K562 (cell line): Measurements from ENCODE around the gene DUSP3. TPM values are rescaled to one million over a fixed set of nuclear protein-coding genes. Genes with fewer than 3 reads are reported as not detected.

ENCODE experiments used
- ATAC-seq: fragments of 200-7000 bp; cut with Tn5 transposase; 3 replicates; pipeline ENCODE4 v1.9.1; 2020; ENCODE audit warnings: moderate library complexity
- BruUV-seq: library from RNA; stranded (reverse); fragments of 400-500 nt; replicated peaks from 2 replicates; lab custom pipeline; 2021; lab: Mats Ljungman, UMichigan
- CTCF ChIA-PET: fragments of 300-600 bp; formaldehyde crosslinking; extraction: SDS; loops from one replicate; lab custom pipeline; 2021; ENCODE audit warnings: low intra/inter-chr PET ratio; lab: Yijun Ruan, JAX
- POLR2A ChIA-PET: fragments of 300-600, 350-650 bp; sonication (Branson Sonifier 250); formaldehyde crosslinking; extraction: SDS; loops from one replicate; lab custom pipeline; 2021; ENCODE audit warnings: antibody characterized with exemption, inconsistent platforms; lab: Yijun Ruan, JAX
- DNase-seq, 4 experiments: peaks; one replicate each; pipeline versions ENCODE4 v3.0.0 to v3.0.0-alpha.2; 2011 to 2018; ENCODE audit warnings: low spot score in 3 of 4, mixed read lengths in 3 of 4; ENCODE audit errors: extremely low read depth in 1 of 4
- FAIRE-seq: peaks from 2 replicates; lab custom pipeline; 2011; peaks lifted over from hg19 to GRCh38; lab: Jason Lieb, UNC
- H2AFZ ChIP-seq: 2 replicates; pipeline ENCODE4 v1.6.0; 2011; ENCODE audit warnings: low read depth, low read length, control low read depth, inconsistent platforms
- H3K27ac ChIP-seq: fragments of 200-600 bp; 3 replicates; pipeline ENCODE4 v1.8.0; 2011; ENCODE audit warnings: low read depth, mild to moderate bottlenecking, control low read depth, inconsistent platforms, low read length, moderate library complexity, mixed read lengths; ENCODE audit errors: extremely low read depth
- H3K27me3 ChIP-seq, 2 experiments: fragments of 300-600 bp in 1 of 2; 2 replicates in 1 of 2; 3 replicates in 1 of 2; pipeline versions ENCODE4 v1.6.0 to v1.8.0; 2011; ENCODE audit warnings: inconsistent platforms in 2 of 2, low read length in 2 of 2, mild to moderate bottlenecking in 1 of 2, mixed read lengths in 1 of 2, moderate library complexity in 1 of 2; ENCODE audit not compliant: control insufficient read depth in 2 of 2, insufficient read depth in 2 of 2
- H3K36me3 ChIP-seq: fragments of 300-600 bp; 3 replicates; pipeline ENCODE4 v1.8.0; 2011; ENCODE audit warnings: mild to moderate bottlenecking, low read length, inconsistent platforms; ENCODE audit not compliant: control insufficient read depth, insufficient read depth
- H3K4me1 ChIP-seq, 2 experiments: fragments of 200-600 bp in 1 of 2; replicated peaks in 1 of 2; 2 replicates in 1 of 2; 3 replicates in 1 of 2; pipeline versions ENCODE4 v1.5.1 to v1.8.0; 2011; ENCODE audit warnings: inconsistent platforms in 2 of 2, low read length in 2 of 2, mild to moderate bottlenecking in 1 of 2, mixed read lengths in 1 of 2, moderate library complexity in 1 of 2; ENCODE audit not compliant: control insufficient read depth in 2 of 2, insufficient read depth in 2 of 2
- H3K4me2 ChIP-seq: 2 replicates; pipeline ENCODE4 v1.6.1; 2011; ENCODE audit warnings: low read length, control low read depth, inconsistent platforms, mixed read lengths; ENCODE audit not compliant: insufficient read depth
- H3K4me3 ChIP-seq: fragments of 200-600 bp; sonication (generic), shearing (Covaris generic); 2 replicates; pipeline ENCODE4 v1.5.1; 2016; ENCODE audit warnings: control low read depth, inconsistent platforms
- H3K79me2 ChIP-seq: fragments of 200-600 bp; 3 replicates; pipeline ENCODE4 v1.8.0; 2011; ENCODE audit warnings: low read length, inconsistent platforms; ENCODE audit not compliant: control insufficient read depth, insufficient read depth
- H3K9ac ChIP-seq, 2 experiments: 2 replicates each; pipeline versions ENCODE4 v1.6.0 to v1.6.1; 2011; ENCODE audit warnings: low read depth in 2 of 2, low read length in 2 of 2, control low read depth in 1 of 2, inconsistent platforms in 1 of 2, mild to moderate bottlenecking in 1 of 2, mixed read lengths in 1 of 2; ENCODE audit not compliant: insufficient read depth in 1 of 2
- H3K9me1 ChIP-seq: one replicate; pipeline ENCODE4 v1.6.0; 2011; ENCODE audit warnings: inconsistent platforms, mild to moderate bottlenecking, low read length, moderate library complexity; ENCODE audit not compliant: control insufficient read depth, insufficient read depth
- H3K9me3 ChIP-seq: replicated peaks from 2 replicates; pipeline ENCODE4 v1.5.1; 2011; ENCODE audit warnings: low read depth, low read length, inconsistent platforms; ENCODE audit not compliant: control insufficient read depth, insufficient read depth
- H4K20me1 ChIP-seq: replicated peaks from 2 replicates; pipeline ENCODE4 v1.6.1; 2011; ENCODE audit warnings: low read length, inconsistent platforms, mixed read lengths; ENCODE audit not compliant: control insufficient read depth, insufficient read depth
- CHD1 ChIP-seq: fragments of 200-600 bp; sonication (generic); IDR thresholded peaks from one replicate; pipeline ENCODE4 v1.6.1; 2012; ENCODE audit warnings: mild to moderate bottlenecking, moderate library complexity, low read length, inconsistent platforms
- CHD7 ChIP-seq: fragments of 200-600 bp; sonication (generic); IDR thresholded peaks from one replicate; pipeline ENCODE4 v1.6.1; 2012; ENCODE audit warnings: mild to moderate bottlenecking, low read depth, low read length, inconsistent platforms
- RBM15 ChIP-seq: fragments of 200-400 bp; formaldehyde crosslinking; IDR thresholded peaks from 2 replicates; pipeline ENCODE4 v1.6.1; 2018; ENCODE audit warnings: mild to moderate bottlenecking, low read length, moderate library complexity; ENCODE audit not compliant: insufficient read depth
- TARDBP ChIP-seq: fragments of 450-650 bp; IDR thresholded peaks from 2 replicates; pipeline ENCODE4 v1.6.1; 2016
- TEAD4 ChIP-seq, 2 experiments: sonication (generic) in 1 of 2; formaldehyde crosslinking in 1 of 2; IDR thresholded peaks; 2 replicates each; pipeline versions ENCODE4 v1.6.1 to v1.8.0; 2012 to 2022; ENCODE audit warnings: borderline replicate concordance in 1 of 2, inconsistent platforms in 1 of 2, low read length in 1 of 2, mild to moderate bottlenecking in 1 of 2, missing genetic modification reagents in 1 of 2
- U2AF2 ChIP-seq: fragments of 200-400 bp; formaldehyde crosslinking; optimal IDR thresholded peaks from 2 replicates; pipeline ENCODE3; 2017; ENCODE audit warnings: low read depth, mild to moderate bottlenecking, low read length
- ZNF740 ChIP-seq, 3 experiments: fragments of 200-800 bp in 1 of 3; sonication (Bioruptor generic) in 1 of 3; sonication (generic) in 1 of 3; formaldehyde crosslinking in 1 of 3; IDR thresholded peaks; 2 replicates each; pipeline versions ENCODE4 v1.6.1 to v1.8.0; 2016 to 2022; ENCODE audit warnings: mild to moderate bottlenecking in 2 of 3, missing compliant biosample characterization in 2 of 3, missing genetic modification characterization in 2 of 3, missing genetic modification reagents in 1 of 3
- WGBS: fragments of 100-300 bp; shearing (Covaris generic); methylation state at CpG from one replicate; pipeline ENCODE4 v1.1.6; 2016; ENCODE audit warnings: low coverage, mixed read lengths; ENCODE audit not compliant: insufficient coverage; ENCODE audit errors: missing lambda C conversion rate; 5-methylcytosine and 5-hydroxymethylcytosine counted together
- in situ Hi-C: fragments of 300-500 bp; cut with MboI; formaldehyde crosslinking; loops from 4 replicates; pipeline ENCODE4 v1.15.0; 2018; ENCODE audit warnings: inconsistent platforms, mixed read lengths
- intact Hi-C: fragments of 100-400 bp; cut with micrococcal nuclease; formaldehyde crosslinking; loops from 2 replicates; pipeline ENCODE4 v1.14.2; 2022
- polyA plus RNA-seq, 8 experiments: library from polyadenylated mRNA; depleted of rRNA in 4 of 8; stranded (reverse) in 5 of 8; unstranded in 3 of 8; fragments of >200 nt; fragmentation: Nextera tagmentation in 2 of 8; fragmentation: Illumina TruSeq in 1 of 8; extraction: Ambion mirVana in 2 of 8; extraction: Trizol in 1 of 8; gene quantifications; 2 replicates each; pipeline versions ENCODE4 v1.2.1 to v1.2.3, GENCODE V29; 2011 to 2014; ENCODE audit warnings: inconsistent platforms in 1 of 8, missing spikeins in 1 of 8
- total RNA-seq, 7 experiments: library from RNA; depleted of rRNA in 6 of 7; stranded (reverse); fragments of >200 nt in 6 of 7; fragmentation: Illumina TruSeq in 2 of 7; extraction: Trizol in 2 of 7; gene quantifications; 2 replicates each; pipeline versions ENCODE4 v1.2.1 to v1.2.3, GENCODE V29; 2011 to 2021; ENCODE audit warnings: low replicate concordance in 1 of 7

The DUSP3 gene
- total and polyA plus RNA-seq, 9 of the 15 experiments (the other 6 are each of a cell fraction or from before 2014, with no cell fraction given) = 4.1 to 19.8 (median 12.3) TPM

GRCh38 chr17:43814714-43815113 lies 35.9 kb upstream of the DUSP3 start:
- ChIA-PET POLR2A (no interaction called here), CTCF (no interaction called here)
- TF ChIP-seq RBM15 (no peak), ZNF740 (CRISPR knock-in tag; IDR thresholded peaks at IDR 0.05) (no peak), ZNF740 (tag; IDR thresholded peaks at IDR 0.05) (no peak), U2AF2 (no peak), CHD7 (no peak), TARDBP (no peak), CHD1 (no peak), TEAD4 (IDR thresholded peaks at IDR 0.05; ENCODE audit: low read length) (no peak), TEAD4 (CRISPR knock-in tag; IDR thresholded peaks at IDR 0.05; ENCODE audit: borderline replicate concordance) (no peak)

More at GRCh38 chr17:43814714-43815113, 35.9 kb upstream of the DUSP3 start:
- DNase-seq (no peak), ATAC-seq (no peak), FAIRE-seq (no peak)
- no TSS peak for BruUV-seq
- Histone ChIP-seq H3K9me1 (no peaks in the 10 kb centered on the region), H3K27me3 (0 out of 5 replicates have a peak, but pooled peaks cover 0 to 9% of the 10 kb centered on the region in 2 experiments), H4K20me1 (no peaks in the 10 kb centered on the region), H2AFZ (no peak overlapping the region), H3K79me2 (no peaks in the 10 kb centered on the region), H3K4me3 (no peak overlapping the region), H3K9ac (no peak overlapping the region), H3K9me3 (no peaks in the 10 kb centered on the region), H3K4me1 (peaks cover 0 to 3% of the 10 kb centered on the region in 2 experiments; a peak in 1 of 5 replicates), H3K27ac (no peak overlapping the region), H3K4me2 (no peak overlapping the region), H3K36me3 (no peaks in the 10 kb centered on the region)
- 0% methylated on average over 1 of the region's 1 CpG for WGBS
- in situ Hi-C loops (no loop called here), intact Hi-C loops (no loop called here)
